Trophoblast cell (in vitro differentiated cells and primary cell): ENCODE data around the gene MAGI1.
A peak's percentile ranks its signal among the peaks of the same experiment; 100 is the strongest.

Source experiments
- DNase-seq, 2 donors: peaks; one replicate each; pipeline ENCODE4 v3.0.0-alpha.2; 2016
- H2AFZ ChIP-seq: 2 replicates; pipeline ENCODE4 v1.6.1; 2013; ENCODE audit warnings: low read length, moderate library complexity, mild to moderate bottlenecking; ENCODE audit not compliant: insufficient read depth, poor library complexity
- H2AK5ac ChIP-seq: 2 replicates; pipeline ENCODE4 v1.6.1; 2013; ENCODE audit warnings: mild to moderate bottlenecking, low read length
- H2BK120ac ChIP-seq: 2 replicates; pipeline ENCODE4 v1.6.1; 2013; ENCODE audit warnings: low read length, mild to moderate bottlenecking, moderate library complexity; ENCODE audit not compliant: insufficient read depth, poor library complexity
- H2BK12ac ChIP-seq: 2 replicates; pipeline ENCODE4 v1.6.1; 2013; ENCODE audit warnings: mild to moderate bottlenecking, low read length, moderate library complexity
- H2BK5ac ChIP-seq: 2 replicates; pipeline ENCODE4 v1.6.1; 2013; ENCODE audit warnings: low read length, low read depth, moderate library complexity, mild to moderate bottlenecking; ENCODE audit not compliant: poor library complexity
- H3K14ac ChIP-seq: 2 replicates; pipeline ENCODE4 v1.6.1; 2013; ENCODE audit warnings: mild to moderate bottlenecking, low read length
- H3K18ac ChIP-seq: 2 replicates; pipeline ENCODE4 v1.6.1; 2013; ENCODE audit warnings: mild to moderate bottlenecking, low read length
- H3K23ac ChIP-seq: 2 replicates; pipeline ENCODE4 v1.6.1; 2013; ENCODE audit warnings: low read length
- H3K27ac ChIP-seq: 2 replicates; pipeline ENCODE4 v1.5.1; 2013; ENCODE audit warnings: low read depth, mild to moderate bottlenecking, inconsistent platforms, low read length, moderate library complexity
- H3K27me3 ChIP-seq: 2 replicates; pipeline ENCODE4 v1.6.1; 2013; ENCODE audit warnings: inconsistent platforms, mild to moderate bottlenecking, low read length, moderate library complexity; ENCODE audit not compliant: insufficient read depth
- H3K36me3 ChIP-seq, 2 experiments: 1 replicate in 1 of 2; 2 replicates in 1 of 2; pipeline ENCODE4 v1.6.1; 2013; ENCODE audit warnings: low read length in 2 of 2, mild to moderate bottlenecking in 2 of 2, moderate library complexity in 1 of 2; ENCODE audit not compliant: insufficient read depth in 2 of 2, control insufficient read depth in 1 of 2
- H3K4ac ChIP-seq: 2 replicates; pipeline ENCODE4 v1.6.1; 2013; ENCODE audit warnings: low read depth, mild to moderate bottlenecking, low read length, moderate library complexity
- H3K4me1 ChIP-seq, 2 experiments: 1 replicate in 1 of 2; 2 replicates in 1 of 2; pipeline ENCODE4 v1.6.1; 2013; ENCODE audit warnings: low read length in 2 of 2, mild to moderate bottlenecking in 2 of 2, moderate library complexity in 1 of 2; ENCODE audit not compliant: insufficient read depth in 2 of 2, control insufficient read depth in 1 of 2
- H3K4me2 ChIP-seq: 2 replicates; pipeline ENCODE4 v1.6.1; 2013; ENCODE audit warnings: inconsistent platforms, mild to moderate bottlenecking, low read length, moderate library complexity
- H3K4me3 ChIP-seq: 2 replicates; pipeline ENCODE4 v1.5.1; 2013; ENCODE audit warnings: mild to moderate bottlenecking, low read depth, low read length, inconsistent platforms
- H3K79me1 ChIP-seq: one replicate; pipeline ENCODE4 v1.6.1; 2013; ENCODE audit warnings: low read length
- H3K79me2 ChIP-seq: 2 replicates; pipeline ENCODE4 v1.6.1; 2013; ENCODE audit warnings: low read length, mild to moderate bottlenecking; ENCODE audit not compliant: control insufficient read depth, insufficient read depth, poor library complexity
- H3K9ac ChIP-seq: 2 replicates; pipeline ENCODE4 v1.6.1; 2013; ENCODE audit warnings: mild to moderate bottlenecking, low read length
- H3K9me3 ChIP-seq: 2 replicates; pipeline ENCODE4 v1.6.1; 2013; ENCODE audit warnings: low read depth, mild to moderate bottlenecking, control low read depth, inconsistent platforms, low read length; ENCODE audit not compliant: insufficient read depth
- H4K12ac ChIP-seq: 2 replicates; pipeline ENCODE4 v1.6.1; 2013; ENCODE audit warnings: low read depth, mild to moderate bottlenecking, low read length, moderate library complexity
- H4K8ac ChIP-seq: 2 replicates; pipeline ENCODE4 v1.6.1; 2013; ENCODE audit warnings: low read depth, mild to moderate bottlenecking, low read length, moderate library complexity
- H4K91ac ChIP-seq: one replicate; pipeline ENCODE4 v1.6.1; 2013; ENCODE audit warnings: low read depth, mild to moderate bottlenecking, low read length, moderate library complexity
- WGBS: extraction: QIAGEN DNeasy Blood & Tissue Kit; methylation state at CpG from one replicate; pipeline ENCODE4 v1.1.7; 2013; ENCODE audit warnings: missing lambda C conversion rate; ENCODE audit not compliant: insufficient read length, insufficient coverage; ENCODE audit errors: extremely low coverage; 5-methylcytosine and 5-hydroxymethylcytosine counted together

The MAGI1 gene

DNA sequence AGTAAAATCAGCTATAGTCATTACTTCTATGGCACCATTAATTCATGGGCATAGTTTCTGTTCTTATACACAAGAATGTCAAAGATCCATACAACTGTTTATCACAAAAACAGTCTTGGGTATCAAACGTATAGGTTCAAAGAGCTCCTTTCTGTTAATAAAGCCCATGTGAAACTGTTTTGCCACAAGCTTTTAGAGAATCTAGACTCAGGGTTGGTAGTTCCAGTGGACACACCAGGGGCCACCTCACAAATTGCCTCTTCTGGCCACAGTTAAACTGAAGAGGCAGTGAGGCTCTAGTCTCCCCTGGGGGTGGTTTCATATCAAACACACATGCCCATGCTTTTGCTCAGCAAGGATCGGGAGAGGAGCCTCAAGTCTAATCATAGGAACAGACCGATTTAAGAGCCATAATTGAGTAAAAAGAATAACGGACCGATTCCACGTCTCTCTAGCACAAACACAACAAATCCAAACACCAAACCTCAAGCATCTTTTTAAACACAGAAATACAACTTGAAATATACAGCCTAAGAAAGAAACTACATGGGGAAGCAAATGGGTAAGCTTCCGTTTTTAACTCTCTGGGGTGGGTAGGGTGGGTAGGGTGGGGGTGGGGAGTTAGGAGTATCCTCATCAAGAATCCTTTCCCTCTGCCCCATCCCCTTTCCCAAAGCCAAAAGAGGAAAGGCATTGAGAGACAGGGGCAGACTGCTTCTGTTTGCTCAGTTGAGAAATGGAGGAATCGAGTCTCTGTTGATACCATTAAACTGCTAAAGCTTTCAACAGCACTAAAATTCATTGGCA lies 443.3 kb downstream of the MAGI1 start:
- Histone ChIP-seq H3K79me1 (no peaks in the 10 kb centered on the region), H4K91ac (no peak overlapping the region), H3K9ac (no peak overlapping the region), H3K14ac (no peak overlapping the region), H2AK5ac (no peak overlapping the region), H3K9me3 (no peaks in the 10 kb centered on the region), H2BK120ac (no peak overlapping the region), H3K4me3 (no peak overlapping the region), H2BK5ac (no peak overlapping the region), H2AFZ (no peak overlapping the region), H3K18ac (no peak overlapping the region), H4K12ac (no peak overlapping the region), H2BK12ac (no peak overlapping the region), H3K27ac (no peak overlapping the region), H3K4ac (no peak overlapping the region), H3K27me3 (peaks cover 5% of the 10 kb centered on the region), H3K4me1 (peaks cover 7 to 9% of the 10 kb centered on the region in 2 experiments), H3K36me3 (no peaks in the 10 kb centered on the region), H3K4me2 (no peak overlapping the region), H4K8ac (no peak overlapping the region), H3K79me2 (no peaks in the 10 kb centered on the region), H3K23ac (no peak overlapping the region)
- WGBS, result no CpG with 5 or more reads among the region's 8 CpGs
- DNase-seq, result no peak

DNA sequence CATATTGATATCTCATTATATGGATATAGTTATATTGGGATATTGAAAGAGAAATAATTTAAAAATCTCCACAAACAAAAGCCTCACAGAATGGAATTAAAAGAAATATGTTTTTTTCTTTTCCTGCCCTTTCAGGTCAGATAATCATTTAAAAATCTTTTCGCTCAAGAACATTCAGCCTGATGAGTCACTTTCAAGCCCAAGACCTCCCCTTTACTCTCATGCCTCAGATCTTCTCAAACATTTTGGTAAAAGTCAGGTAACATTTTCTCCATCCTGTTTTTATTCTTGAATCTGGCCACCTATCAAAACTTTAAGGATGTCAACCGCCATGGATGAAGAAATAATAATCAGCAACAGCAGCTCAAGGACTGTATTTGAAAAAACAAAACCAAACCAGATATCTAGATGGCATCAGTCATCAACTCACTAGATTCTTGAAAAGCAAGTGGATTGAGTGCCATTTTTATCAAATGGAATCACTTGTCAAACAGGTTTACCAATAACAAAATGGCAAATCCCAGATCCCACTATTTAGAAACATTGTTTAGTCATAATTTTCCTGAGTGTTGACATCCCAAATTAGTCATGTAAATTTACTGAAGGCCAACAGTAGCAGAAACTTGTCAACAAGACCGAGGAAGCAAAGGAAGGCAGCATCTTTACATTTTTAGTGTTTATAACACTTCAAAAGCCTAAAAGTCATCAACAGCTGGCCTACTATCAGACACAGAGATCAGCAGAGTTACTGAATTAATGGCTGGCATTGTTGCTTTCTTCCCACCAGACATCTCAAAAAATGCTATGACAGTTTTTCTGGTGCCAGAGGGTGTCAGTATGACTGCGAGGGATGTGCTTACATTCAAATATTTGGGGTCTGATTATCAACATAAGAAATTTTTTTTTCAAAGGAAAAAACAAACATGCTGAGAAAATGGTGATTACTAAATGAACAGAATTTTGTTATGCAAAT lies 444.7 kb downstream of the MAGI1 start:
- no CpG with 5 or more reads among the region's 4 CpGs for WGBS
- Histone ChIP-seq H3K4me2 (no peak overlapping the region), H3K23ac (no peak overlapping the region)

DNA sequence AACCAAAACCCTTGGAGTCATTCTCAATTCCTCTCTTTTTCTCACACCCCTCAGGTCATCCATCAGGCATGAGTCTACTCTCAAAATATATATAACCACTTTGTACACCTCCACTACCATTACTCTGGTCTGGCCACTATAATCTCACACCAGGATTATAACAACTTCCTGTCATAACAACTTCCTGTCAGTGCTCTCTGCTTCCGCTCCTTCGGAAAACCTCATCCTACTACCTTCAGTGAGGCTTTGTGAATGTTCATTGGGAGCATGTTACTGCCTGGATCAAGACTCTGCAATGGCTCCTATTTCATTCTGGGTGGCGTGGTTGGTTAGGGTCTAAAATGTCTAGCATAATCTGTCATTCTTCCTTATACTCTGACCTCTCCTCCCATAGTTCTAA lies 447.4 kb downstream of the MAGI1 start:
- Histone ChIP-seq H3K9me3 (no peaks in the 10 kb centered on the region), H3K4me3 (no peak overlapping the region), H3K14ac (no peak overlapping the region), H3K27ac (no peak overlapping the region), H3K23ac (no peak overlapping the region), H3K9ac (no peak overlapping the region), H4K8ac (no peak overlapping the region), H3K4me1 (no peaks in the 10 kb centered on the region), H3K4ac (no peak overlapping the region), H3K36me3 (no peaks in the 10 kb centered on the region), H3K27me3 (no peaks in the 10 kb centered on the region), H2BK12ac (no peak overlapping the region), H3K79me2 (no peaks in the 10 kb centered on the region), H3K79me1 (no peaks in the 10 kb centered on the region), H3K18ac (no peak overlapping the region), H2AFZ (no peak overlapping the region), H3K4me2 (no peak overlapping the region), H4K12ac (no peak overlapping the region), H2BK120ac (no peak overlapping the region), H2BK5ac (no peak overlapping the region), H2AK5ac (no peak overlapping the region), H4K91ac (no peak overlapping the region)
- no peak for DNase-seq
- WGBS, result no CpG with 5 or more reads among the region's 3 CpGs

More for the DNA sequence above, 444.7 kb downstream of the MAGI1 start:
- no peak overlapping the region for H3K4me3 ChIP-seq
- H3K14ac ChIP-seq, result no peak overlapping the region
- no peak overlapping the region for H2AK5ac ChIP-seq
- H3K36me3 ChIP-seq, result no peaks in the 10 kb centered on the region
- H4K12ac ChIP-seq, result no peak overlapping the region
- no peak overlapping the region for H4K8ac ChIP-seq
- no peak overlapping the region for H2BK12ac ChIP-seq
- no peak overlapping the region for H3K27ac ChIP-seq
- H3K4me1 ChIP-seq, result peaks cover 7 to 9% of the 10 kb centered on the region in 2 experiments
- peak in 1 of 2 donors; percentile 44 for DNase-seq
- peaks cover 5% of the 10 kb centered on the region for H3K27me3 ChIP-seq
- no peaks in the 10 kb centered on the region for H3K9me3 ChIP-seq
- H3K4ac ChIP-seq, result no peak overlapping the region
- no peak overlapping the region for H2BK120ac ChIP-seq
- H4K91ac ChIP-seq, result no peak overlapping the region
- H2AFZ ChIP-seq, result no peak overlapping the region
- H2BK5ac ChIP-seq, result no peak overlapping the region
- no peak overlapping the region for H3K18ac ChIP-seq
- no peak overlapping the region for H3K9ac ChIP-seq
- no peaks in the 10 kb centered on the region for H3K79me2 ChIP-seq
- no peaks in the 10 kb centered on the region for H3K79me1 ChIP-seq

DNA sequence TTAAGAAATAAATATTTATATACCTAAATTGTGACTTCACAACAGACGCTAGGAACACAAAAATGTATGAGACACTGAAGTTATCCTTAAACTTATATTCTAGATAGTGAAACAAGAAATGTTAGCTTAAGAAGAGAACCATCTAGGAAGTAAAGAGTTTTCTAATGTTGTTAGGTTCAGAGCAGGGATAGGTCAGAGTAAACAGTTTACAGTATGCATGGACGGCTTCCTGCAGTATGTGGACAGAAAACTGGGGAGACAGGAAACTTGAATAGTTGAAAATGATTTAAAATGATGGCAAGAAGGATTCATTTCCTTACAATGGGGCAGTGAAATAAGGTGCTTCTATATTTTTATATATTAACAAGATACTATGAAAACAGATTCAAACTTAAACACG lies 449.8 kb downstream of the MAGI1 start:
- Histone ChIP-seq H3K79me1 (no peaks in the 10 kb centered on the region), H3K4me2 (no peak overlapping the region), H3K27ac (no peak overlapping the region), H3K23ac (no peak overlapping the region), H3K4me3 (no peak overlapping the region), H3K9ac (no peak overlapping the region), H2AFZ (no peak overlapping the region), H3K4me1 (no peaks in the 10 kb centered on the region), H3K27me3 (no peaks in the 10 kb centered on the region), H3K14ac (no peak overlapping the region), H4K8ac (no peak overlapping the region), H2BK12ac (no peak overlapping the region), H3K79me2 (no peaks in the 10 kb centered on the region), H3K18ac (no peak overlapping the region), H3K36me3 (no peaks in the 10 kb centered on the region), H4K12ac (no peak overlapping the region), H2BK120ac (no peak overlapping the region), H2AK5ac (no peak overlapping the region), H2BK5ac (no peak overlapping the region), H3K9me3 (no peaks in the 10 kb centered on the region), H3K4ac (no peak overlapping the region), H4K91ac (no peak overlapping the region)
- DNase-seq, result no peak
- WGBS, result no CpG with 5 or more reads among the region's 3 CpGs
